Activated CD4-positive, alpha-beta memory T cell treated with anti-CD3 and anti-CD28 coated beads for 36 hours (primary cell): ENCODE results near the gene BNIP5. TPM values are rescaled to one million over a fixed set of nuclear protein-coding genes. Genes with fewer than 3 reads are reported as not detected.
A peak's percentile ranks its signal among the peaks of the same experiment; 100 is the strongest.

ENCODE experiments used
- CTCF ChIA-PET: fragments of 350-600 bp; sonication (Branson Sonifier 250); formaldehyde crosslinking; loops from one replicate; lab custom pipeline; 2021; ENCODE audit warnings: antibody characterized with exemption, inconsistent platforms; lab: Charles Lee
- POLR2A ChIA-PET: fragments of 350-600 bp; sonication (Branson Sonifier 250); formaldehyde crosslinking; loops from one replicate; lab custom pipeline; 2021; ENCODE audit warnings: antibody characterized with exemption; lab: Charles Lee
- DNase-seq: peaks from one replicate; pipeline ENCODE4 v3.0.0-alpha.2; 2020
- H3K27ac Mint-ChIP-seq: one replicate; pipeline ENCODE4 v1.8.0; 2021; ENCODE audit warnings: mixed read lengths
- H3K27me3 Mint-ChIP-seq: one replicate; pipeline ENCODE4 v1.8.0; 2021; ENCODE audit warnings: mixed read lengths
- H3K36me3 Mint-ChIP-seq: one replicate; pipeline ENCODE4 v1.8.0; 2021; ENCODE audit warnings: mixed read lengths
- H3K4me1 Mint-ChIP-seq: one replicate; pipeline ENCODE4 v1.8.0; 2021; ENCODE audit warnings: low read depth, mixed read lengths
- H3K4me3 Mint-ChIP-seq: one replicate; pipeline ENCODE4 v1.8.0; 2021; ENCODE audit warnings: mild to moderate bottlenecking, mixed read lengths
- H3K9me3 Mint-ChIP-seq: one replicate; pipeline ENCODE4 v1.8.0; 2021; ENCODE audit warnings: mixed read lengths
- intact Hi-C: fragments of 100-400 bp; cut with micrococcal nuclease; formaldehyde crosslinking; loops from one replicate; pipeline ENCODE4 v1.15.1; 2023
- total RNA-seq, 2 experiments: library from RNA; stranded (reverse); gene quantifications; one replicate each; pipeline ENCODE4 v1.2.3, GENCODE V29; 2021

BNIP5 gene
- total RNA-seq, 2 experiments from 2014 or later = not detected

- peaks cover 5% of the 10 kb centered on the region for H3K36me3 Mint-ChIP-seq
- H3K4me1 Mint-ChIP-seq = peaks cover 12% of the 10 kb centered on the region
- CTCF ChIA-PET = interaction anchor here (0.6 kb wide), 1 partner anchor 94 kb away, joined by 3 read pairs; no protein-coding TSS in a partner anchor
- no peaks in the 10 kb centered on the region for H3K9me3 Mint-ChIP-seq
- no peak overlapping the region for H3K4me3 Mint-ChIP-seq
- POLR2A ChIA-PET = no interaction called here
- no peak overlapping the region for H3K27ac Mint-ChIP-seq
- H3K27me3 Mint-ChIP-seq = no peaks in the 10 kb centered on the region
- intact Hi-C loops = no loop called here
- DNase-seq = peak; percentile 7
These were observed 39.0 kb upstream of the BNIP5 start for GRCh38 chr6:36375644-36376155.

GRCh38 chr6:36374972-36375371 is 38.3 kb upstream of the BNIP5 start:
- peaks cover 5% of the 10 kb centered on the region for H3K36me3 Mint-ChIP-seq
- intact Hi-C loops = no loop called here
- CTCF ChIA-PET = no interaction called here
- H3K27ac Mint-ChIP-seq = no peak overlapping the region
- no peaks in the 10 kb centered on the region for H3K27me3 Mint-ChIP-seq
- POLR2A ChIA-PET = no interaction called here
- H3K4me3 Mint-ChIP-seq = no peak overlapping the region
- no peaks in the 10 kb centered on the region for H3K9me3 Mint-ChIP-seq
- DNase-seq = no peak
- peaks cover 12% of the 10 kb centered on the region for H3K4me1 Mint-ChIP-seq

GRCh38 chr6:36374194-36374593 is 37.5 kb upstream of the BNIP5 start:
- POLR2A ChIA-PET = no interaction called here
- Mint-ChIP-seq H3K4me1 (peaks cover 12% of the 10 kb centered on the region), H3K4me3 (no peak overlapping the region), H3K27me3 (no peaks in the 10 kb centered on the region), H3K36me3 (peaks cover 5% of the 10 kb centered on the region), H3K9me3 (no peaks in the 10 kb centered on the region), H3K27ac (no peak overlapping the region)
- CTCF ChIA-PET = interaction anchor here (1.0 to 1.4 kb wide), 4 partner anchors 12 to 72 kb away, joined by 3 to 5 read pairs (median 4); no protein-coding TSS in a partner anchor
- intact Hi-C loops = no loop called here
- no peak for DNase-seq

- intact Hi-C loops = no loop called here
- Mint-ChIP-seq H3K27me3 (no peaks in the 10 kb centered on the region), H3K4me3 (no peak overlapping the region), H3K9me3 (no peaks in the 10 kb centered on the region), H3K36me3 (peaks cover 4% of the 10 kb centered on the region), H3K27ac (no peak overlapping the region), H3K4me1 (peaks cover 6% of the 10 kb centered on the region)
- DNase-seq = peak; percentile 8
- CTCF ChIA-PET = interaction anchor here (1.0 to 1.4 kb wide), 4 partner anchors 13 to 71 kb away, joined by 3 to 5 read pairs (median 4); no protein-coding TSS in a partner anchor
- POLR2A ChIA-PET = no interaction called here
These were observed 36.8 kb upstream of the BNIP5 start for GRCh38 chr6:36373368-36374019.

- CTCF ChIA-PET = interaction anchor here (1.3 to 1.5 kb wide), 2 partner anchors 11 to 31 kb away, joined by 3 to 4 read pairs; no protein-coding TSS in a partner anchor
- Mint-ChIP-seq H3K4me3 (no peak overlapping the region), H3K27me3 (no peaks in the 10 kb centered on the region), H3K4me1 (no peaks in the 10 kb centered on the region), H3K9me3 (no peaks in the 10 kb centered on the region), H3K36me3 (peaks cover 2% of the 10 kb centered on the region), H3K27ac (no peak overlapping the region)
- intact Hi-C loops = no loop called here
- no peak for DNase-seq
- POLR2A ChIA-PET = no interaction called here
These were observed 35.4 kb upstream of the BNIP5 start for GRCh38 chr6:36372088-36372487.

- DNase-seq = no peak
- no peak overlapping the region for H3K27ac Mint-ChIP-seq
- POLR2A ChIA-PET = no interaction called here
- intact Hi-C loops = no loop called here
- CTCF ChIA-PET = interaction anchor here (1.3 to 1.5 kb wide), 2 partner anchors 10 to 30 kb away, joined by 3 to 4 read pairs; no protein-coding TSS in a partner anchor
- no peaks in the 10 kb centered on the region for H3K27me3 Mint-ChIP-seq
- no peak overlapping the region for H3K4me3 Mint-ChIP-seq
- H3K36me3 Mint-ChIP-seq = peaks cover 2% of the 10 kb centered on the region
- no peaks in the 10 kb centered on the region for H3K9me3 Mint-ChIP-seq
- H3K4me1 Mint-ChIP-seq = no peaks in the 10 kb centered on the region
These were observed 34.5 kb upstream of the BNIP5 start for GRCh38 chr6:36371211-36371610.

GRCh38 chr6:36370638-36371037 is 34.0 kb upstream of the BNIP5 start:
- no peak for DNase-seq
- ChIA-PET CTCF (interaction anchor here (0.6 to 1.5 kb wide), 3 partner anchors 10 to 31 kb away, joined by 3 to 4 read pairs (median 3); no protein-coding TSS in a partner anchor), POLR2A (no interaction called here)
- H3K27me3 Mint-ChIP-seq = no peaks in the 10 kb centered on the region
- intact Hi-C loops = no loop called here
- no peaks in the 10 kb centered on the region for H3K9me3 Mint-ChIP-seq
- no peak overlapping the region for H3K27ac Mint-ChIP-seq
- H3K36me3 Mint-ChIP-seq = peaks cover 2% of the 10 kb centered on the region
- H3K4me3 Mint-ChIP-seq = no peak overlapping the region
- H3K4me1 Mint-ChIP-seq = no peaks in the 10 kb centered on the region

- no peaks in the 10 kb centered on the region for H3K9me3 Mint-ChIP-seq
- H3K27ac Mint-ChIP-seq = no peak overlapping the region
- H3K4me1 Mint-ChIP-seq = peaks cover 5% of the 10 kb centered on the region
- intact Hi-C loops = no loop called here
- H3K27me3 Mint-ChIP-seq = no peaks in the 10 kb centered on the region
- POLR2A ChIA-PET = interaction anchor here (0.7 kb wide), 1 partner anchor 688 kb away, joined by 4 read pairs; no protein-coding TSS in a partner anchor
- no peak overlapping the region for H3K4me3 Mint-ChIP-seq
- CTCF ChIA-PET = no interaction called here
- DNase-seq = no peak
- peaks cover 2% of the 10 kb centered on the region for H3K36me3 Mint-ChIP-seq
These were observed 32.5 kb upstream of the BNIP5 start for GRCh38 chr6:36368921-36369865.

GRCh38 chr6:36368421-36368820 is 31.7 kb upstream of the BNIP5 start:
- Mint-ChIP-seq H3K27me3 (no peaks in the 10 kb centered on the region), H3K9me3 (no peaks in the 10 kb centered on the region)

GRCh38 chr6:36367743-36368142 is 31.1 kb upstream of the BNIP5 start:
- no peak for DNase-seq
- H3K27ac Mint-ChIP-seq = no peak overlapping the region
- H3K36me3 Mint-ChIP-seq = peaks cover 2% of the 10 kb centered on the region
- H3K27me3 Mint-ChIP-seq = no peaks in the 10 kb centered on the region
- intact Hi-C loops = no loop called here
- CTCF ChIA-PET = interaction anchor here (1.4 kb wide), 1 partner anchor 9 kb away, joined by 3 read pairs; no protein-coding TSS in a partner anchor
- POLR2A ChIA-PET = no interaction called here
- H3K4me3 Mint-ChIP-seq = no peak overlapping the region
- peaks cover 5% of the 10 kb centered on the region for H3K4me1 Mint-ChIP-seq
- no peaks in the 10 kb centered on the region for H3K9me3 Mint-ChIP-seq

More at GRCh38 chr6:36368421-36368820, 31.7 kb upstream of the BNIP5 start:
- intact Hi-C loops = no loop called here
- Mint-ChIP-seq H3K27ac (no peak overlapping the region), H3K4me1 (peaks cover 5% of the 10 kb centered on the region), H3K4me3 (no peak overlapping the region), H3K36me3 (peaks cover 2% of the 10 kb centered on the region)
- no peak for DNase-seq
- POLR2A ChIA-PET = no interaction called here
- CTCF ChIA-PET = interaction anchor here (1.4 kb wide), 1 partner anchor 10 kb away, joined by 3 read pairs; no protein-coding TSS in a partner anchor

GRCh38 chr6:36364669-36365479 is 28.2 kb upstream of the BNIP5 start:
- H3K27me3 Mint-ChIP-seq = no peaks in the 10 kb centered on the region
- no peak overlapping the region for H3K27ac Mint-ChIP-seq
- DNase-seq = peak; percentile 60
- no peaks in the 10 kb centered on the region for H3K9me3 Mint-ChIP-seq
- no peak overlapping the region for H3K4me3 Mint-ChIP-seq
- peaks cover 2% of the 10 kb centered on the region for H3K36me3 Mint-ChIP-seq
- intact Hi-C loops = no loop called here
- H3K4me1 Mint-ChIP-seq = peaks cover 5% of the 10 kb centered on the region
- ChIA-PET POLR2A (interaction anchor here (0.7 to 1.2 kb wide), 2 partner anchors 9 to 181 kb away, joined by 3 to 4 read pairs; no protein-coding TSS in a partner anchor), CTCF (interaction anchor here (1.0 to 2.2 kb wide), 3 partner anchors 16 to 62 kb away, joined by 3 to 9 read pairs (median 5); no protein-coding TSS in a partner anchor)
